ENCODE results near the gene LYRM9.

The LYRM9 gene

DNA sequence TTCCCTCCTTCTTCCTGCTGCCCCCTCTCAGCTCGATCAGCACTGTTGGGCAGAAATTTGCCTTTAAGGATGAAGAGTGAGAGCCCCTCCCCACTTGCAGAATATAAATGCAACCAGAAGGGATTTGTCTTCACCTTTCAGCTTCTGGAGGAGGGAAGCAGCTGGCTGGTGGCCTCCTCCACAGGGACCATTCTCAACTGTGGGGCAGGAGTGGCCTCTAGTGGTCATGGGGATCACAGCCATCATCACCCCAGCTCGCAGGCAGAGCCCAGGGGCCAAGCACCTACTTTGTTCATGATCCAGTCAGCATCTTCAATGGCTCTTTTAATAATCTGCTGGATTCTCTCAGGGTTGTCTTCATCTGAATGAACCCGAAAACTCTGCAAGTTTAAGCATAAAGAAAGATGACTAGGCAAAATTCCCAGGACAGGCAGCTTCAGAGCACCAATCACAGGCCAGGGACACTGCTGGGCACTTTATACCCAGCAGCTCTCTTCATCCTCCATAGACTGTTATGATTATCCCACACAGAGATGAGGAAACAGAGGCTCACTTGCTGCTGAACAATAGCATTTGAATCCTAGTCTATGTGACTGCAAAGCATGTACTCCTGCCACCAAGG lies 13.1 kb downstream of the LYRM9 start:
- H3K4me3 ChIP-seq (ENCODE audit: low read depth, low read length), result no peak overlapping the region
- in situ Hi-C loops (cut with HindIII; ENCODE audit: low sequenced_read_pairs), result no loop called here
- TF ChIP-seq, protein P1, sequence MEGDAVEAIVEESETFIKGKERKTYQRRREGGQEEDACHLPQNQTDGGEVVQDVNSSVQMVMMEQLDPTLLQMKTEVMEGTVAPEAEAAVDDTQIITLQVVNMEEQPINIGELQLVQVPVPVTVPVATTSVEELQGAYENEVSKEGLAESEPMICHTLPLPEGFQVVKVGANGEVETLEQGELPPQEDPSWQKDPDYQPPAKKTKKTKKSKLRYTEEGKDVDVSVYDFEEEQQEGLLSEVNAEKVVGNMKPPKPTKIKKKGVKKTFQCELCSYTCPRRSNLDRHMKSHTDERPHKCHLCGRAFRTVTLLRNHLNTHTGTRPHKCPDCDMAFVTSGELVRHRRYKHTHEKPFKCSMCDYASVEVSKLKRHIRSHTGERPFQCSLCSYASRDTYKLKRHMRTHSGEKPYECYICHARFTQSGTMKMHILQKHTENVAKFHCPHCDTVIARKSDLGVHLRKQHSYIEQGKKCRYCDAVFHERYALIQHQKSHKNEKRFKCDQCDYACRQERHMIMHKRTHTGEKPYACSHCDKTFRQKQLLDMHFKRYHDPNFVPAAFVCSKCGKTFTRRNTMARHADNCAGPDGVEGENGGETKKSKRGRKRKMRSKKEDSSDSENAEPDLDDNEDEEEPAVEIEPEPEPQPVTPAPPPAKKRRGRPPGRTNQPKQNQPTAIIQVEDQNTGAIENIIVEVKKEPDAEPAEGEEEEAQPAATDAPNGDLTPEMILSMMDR (IDR thresholded peaks at IDR 0.05; ENCODE audit: low read depth, low read length), result peak; percentile 87
- peak; percentile 42 for DNase-seq (ENCODE audit: low read depth, low spot score)

DNA sequence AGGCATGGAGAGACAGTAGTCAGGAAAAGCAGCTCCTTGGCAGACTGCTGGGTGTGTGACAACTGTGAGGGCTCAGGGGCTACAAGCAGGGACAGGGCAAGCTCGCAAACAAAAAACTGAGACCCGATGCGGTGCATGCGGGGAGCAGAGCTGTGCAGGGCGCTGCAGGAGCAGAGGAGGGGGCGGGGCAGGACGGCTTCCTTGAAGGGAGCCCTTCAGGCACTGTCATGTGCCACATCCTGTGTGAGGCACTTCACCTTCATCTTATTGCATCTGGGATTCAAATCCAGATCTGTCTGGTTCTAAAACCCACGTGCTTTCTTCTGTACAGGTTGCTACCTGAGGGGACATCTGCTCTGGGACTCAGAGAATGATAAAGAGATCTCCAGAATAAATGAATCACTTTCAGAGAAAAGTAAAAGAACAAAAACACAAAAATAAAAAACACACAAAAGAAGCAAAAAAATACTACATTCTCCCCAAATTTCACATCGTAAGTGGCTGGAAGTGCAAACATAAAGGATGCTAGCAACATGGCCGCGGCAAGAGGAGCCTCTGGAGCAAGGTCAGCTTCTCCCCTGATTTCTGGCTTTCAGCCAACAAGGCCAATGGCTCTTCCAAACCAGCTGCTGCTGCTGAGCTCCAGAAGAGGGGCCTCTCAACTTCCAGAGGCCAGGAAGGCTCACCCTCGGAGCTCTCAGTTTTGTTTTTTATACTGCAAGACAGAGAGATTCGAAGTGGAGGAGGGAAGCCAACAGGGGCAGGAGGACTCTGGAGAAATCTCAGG lies 14.2 kb downstream of the LYRM9 start:
- DNase-seq (ENCODE audit: low read depth, low spot score), result no peak
- H3K4me3 ChIP-seq (ENCODE audit: low read depth, low read length), result no peak overlapping the region
- in situ Hi-C loops (cut with HindIII; ENCODE audit: low sequenced_read_pairs), result no loop called here
- TF ChIP-seq, protein P1 (IDR thresholded peaks at IDR 0.05; ENCODE audit: low read depth, low read length), result no peak

DNA sequence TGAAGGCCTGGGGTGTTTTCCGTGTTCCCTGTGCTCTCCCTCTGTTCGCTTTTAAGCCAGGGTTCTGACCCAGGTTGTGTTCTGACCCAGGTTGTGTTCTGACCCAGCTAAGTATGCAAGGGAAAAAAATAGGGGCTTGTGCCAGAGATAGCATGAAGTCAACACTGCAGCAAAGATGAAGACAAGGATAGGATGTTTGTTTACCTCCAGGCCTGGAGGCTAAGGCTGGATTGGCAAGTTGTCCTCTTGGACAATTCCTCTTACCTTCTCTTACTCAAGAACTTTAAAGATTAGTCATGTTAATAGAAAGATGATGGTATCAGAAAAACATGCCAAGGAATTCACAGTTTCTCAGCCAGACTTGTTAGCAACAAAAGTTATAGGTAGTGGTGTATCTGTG lies 19.4 kb downstream of the LYRM9 start:
- H3K4me3 ChIP-seq (ENCODE audit: low read depth, low read length), result no peak overlapping the region
- TF ChIP-seq, protein P1 (IDR thresholded peaks at IDR 0.05; ENCODE audit: low read depth, low read length), result no peak
- DNase-seq (ENCODE audit: low read depth, low spot score), result no peak
- in situ Hi-C loops (cut with HindIII; ENCODE audit: low sequenced_read_pairs), result no loop called here

DNA sequence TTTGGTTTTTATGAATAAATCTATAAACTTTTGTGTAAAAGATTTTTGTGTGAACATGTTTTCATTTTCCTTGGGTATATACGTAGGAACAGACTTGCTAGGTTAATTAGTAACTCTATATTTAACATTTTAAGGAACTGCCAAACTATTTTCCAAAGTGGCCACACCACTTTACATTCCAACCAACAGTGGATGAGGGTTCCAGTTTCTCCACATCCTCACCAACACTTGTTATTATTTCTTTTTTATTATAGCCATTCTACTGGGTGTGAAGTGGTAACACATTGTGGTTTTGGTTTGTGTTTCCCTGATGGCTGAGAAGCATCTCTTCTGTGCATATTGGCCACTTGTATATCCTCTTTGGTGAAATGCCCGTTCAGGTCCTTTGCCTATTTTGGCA lies 20.0 kb downstream of the LYRM9 start:
- H3K4me3 ChIP-seq (ENCODE audit: low read depth, low read length), result no peak overlapping the region
- TF ChIP-seq, protein P1 (IDR thresholded peaks at IDR 0.05; ENCODE audit: low read depth, low read length), result no peak
- in situ Hi-C loops (cut with HindIII; ENCODE audit: low sequenced_read_pairs), result no loop called here
- DNase-seq (ENCODE audit: low read depth, low spot score), result no peak

DNA sequence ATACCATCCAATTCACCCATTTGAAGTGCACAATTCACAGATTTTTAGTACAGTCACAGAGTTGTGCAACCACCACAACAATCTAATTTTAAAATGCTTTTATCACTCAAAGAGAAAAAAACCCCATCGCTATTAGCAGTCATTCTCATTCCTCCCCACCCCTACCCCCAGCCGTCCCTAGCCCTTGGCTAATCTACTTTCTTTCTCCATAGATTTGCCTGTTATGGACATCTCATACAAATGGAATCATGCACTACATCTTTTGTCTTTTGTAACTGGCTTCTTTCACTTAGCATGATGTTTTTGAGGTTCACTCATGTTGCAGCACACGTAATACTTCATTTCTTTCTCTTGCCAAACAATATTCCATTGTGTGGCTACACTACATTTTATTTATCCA lies 20.4 kb downstream of the LYRM9 start:
- no peak for DNase-seq (ENCODE audit: low read depth, low spot score)
- TF ChIP-seq, protein P1 (IDR thresholded peaks at IDR 0.05; ENCODE audit: low read depth, low read length), result no peak
- no peak overlapping the region for H3K4me3 ChIP-seq (ENCODE audit: low read depth, low read length)
- in situ Hi-C loops (cut with HindIII; ENCODE audit: low sequenced_read_pairs), result no loop called here

DNA sequence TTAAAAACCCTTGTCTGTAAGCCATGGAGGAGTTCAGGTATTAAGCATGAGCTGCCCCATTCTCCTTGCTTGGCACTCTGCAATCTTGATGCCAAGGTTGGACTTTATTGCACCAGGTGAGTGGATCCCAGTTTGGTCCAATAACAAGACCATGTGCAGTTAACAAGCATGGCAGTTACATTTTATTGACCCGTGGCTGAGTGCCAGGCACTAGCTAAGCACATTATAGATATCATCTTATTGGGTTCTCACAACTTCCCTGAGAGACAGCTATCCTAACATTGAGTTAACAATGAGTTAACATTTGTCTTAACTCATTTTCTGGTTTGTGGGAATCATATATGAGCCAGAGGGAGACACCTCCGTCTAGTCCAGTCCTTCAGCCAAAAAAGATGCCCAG lies 21.8 kb downstream of the LYRM9 start:
- in situ Hi-C loops (cut with HindIII; ENCODE audit: low sequenced_read_pairs), result no loop called here
- TF ChIP-seq, protein P1 (IDR thresholded peaks at IDR 0.05; ENCODE audit: low read depth, low read length), result no peak
- H3K4me3 ChIP-seq (ENCODE audit: low read depth, low read length), result no peak overlapping the region
- DNase-seq (ENCODE audit: low read depth, low spot score), result no peak

All from astrocyte of the spinal cord (primary cell).